Mesothelial cell of epicardium (in vitro differentiated cells): ENCODE data around the gene TUBGCP2. TPM values are rescaled to one million over a fixed set of nuclear protein-coding genes. Genes with fewer than 3 reads are reported as not detected.

Source experiments
- DNase-seq, 2 experiments: peaks; one replicate each; pipeline ENCODE4 v3.0.0; 2021; ENCODE audit warnings: low spot score in 2 of 2; ENCODE audit not compliant: unreplicated experiment in 2 of 2
- H3K27ac Mint-ChIP-seq: 2 replicates; pipeline ENCODE4 v1.8.0; 2021; ENCODE audit warnings: mixed read lengths
- H3K27me3 Mint-ChIP-seq: 2 replicates; pipeline ENCODE4 v1.8.0; 2021; ENCODE audit warnings: low read depth, mixed read lengths
- H3K36me3 Mint-ChIP-seq: 2 replicates; pipeline ENCODE4 v1.8.0; 2021; ENCODE audit warnings: mixed read lengths
- H3K4me1 Mint-ChIP-seq: 2 replicates; pipeline ENCODE4 v1.8.0; 2021; ENCODE audit warnings: mixed read lengths
- H3K4me3 Mint-ChIP-seq: 2 replicates; pipeline ENCODE4 v1.8.0; 2021; ENCODE audit warnings: mild to moderate bottlenecking, moderate library complexity, mixed read lengths
- H3K9me3 Mint-ChIP-seq: 2 replicates; pipeline ENCODE4 v1.8.0; 2021; ENCODE audit warnings: mixed read lengths
- CTCF ChIP-seq: fragments of 200-600 bp; sonication (generic); IDR thresholded peaks from one replicate; pipeline ENCODE4 v1.5.0; 2021; ENCODE audit warnings: antibody characterized with exemption; ENCODE audit not compliant: unreplicated experiment
- total RNA-seq: library from RNA; stranded (reverse); gene quantifications from 3 replicates; pipeline ENCODE4 v1.2.1, GENCODE V29; 2021

The TUBGCP2 gene
- total RNA-seq, 1 donor from 2014 or later: 69.6 TPM

GRCh38 chr10:133249975-133250754, 58.5 kb downstream of the TUBGCP2 start:
- Mint-ChIP-seq H3K4me1 (peaks cover 19% of the 10 kb centered on the region), H3K36me3 (no peaks in the 10 kb centered on the region), H3K27me3 (peaks cover 18% of the 10 kb centered on the region), H3K4me3 (no peak overlapping the region), H3K27ac (no peak overlapping the region), H3K9me3 (no peaks in the 10 kb centered on the region)
- DNase-seq: no peak
- TF ChIP-seq CTCF: no peak

DNA sequence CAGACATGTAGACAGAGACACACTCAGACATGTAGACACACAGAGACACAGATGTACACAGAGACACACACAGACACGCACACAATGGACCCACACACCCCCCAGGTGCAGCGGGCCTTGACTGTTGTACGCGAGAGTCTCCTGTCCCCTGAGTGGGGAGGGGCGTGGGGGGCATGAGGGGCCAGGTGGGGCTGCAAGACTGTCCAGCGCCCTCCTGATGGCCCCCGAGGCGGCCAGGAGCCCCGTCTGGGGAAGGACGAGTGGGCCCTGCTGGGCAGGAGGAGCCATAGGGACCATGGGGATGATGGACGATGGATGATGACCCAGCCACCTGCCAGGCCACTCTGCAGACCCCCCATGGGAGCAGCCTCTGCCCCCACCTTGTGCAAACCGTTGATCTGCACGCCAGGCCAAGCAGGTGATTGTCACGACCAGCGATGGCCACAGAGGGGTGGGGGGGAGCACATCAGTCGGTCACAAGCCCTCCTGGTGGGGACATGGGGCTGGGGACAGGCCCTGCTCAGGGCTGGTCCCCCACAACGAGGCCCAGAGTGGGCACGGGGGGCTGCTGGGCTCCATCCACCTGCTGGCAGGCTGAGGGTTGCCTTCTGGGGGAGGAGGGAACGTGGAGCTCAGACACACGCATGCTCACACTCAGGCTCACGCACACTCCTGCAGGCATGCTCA, 59.4 kb downstream of the TUBGCP2 start:
- no peak for TF ChIP-seq CTCF
- no peak for DNase-seq
- Mint-ChIP-seq H3K27ac (no peak overlapping the region), H3K4me1 (peaks cover 13% of the 10 kb centered on the region), H3K4me3 (no peak overlapping the region), H3K9me3 (no peaks in the 10 kb centered on the region), H3K27me3 (peaks cover 18% of the 10 kb centered on the region), H3K36me3 (no peaks in the 10 kb centered on the region)

DNA sequence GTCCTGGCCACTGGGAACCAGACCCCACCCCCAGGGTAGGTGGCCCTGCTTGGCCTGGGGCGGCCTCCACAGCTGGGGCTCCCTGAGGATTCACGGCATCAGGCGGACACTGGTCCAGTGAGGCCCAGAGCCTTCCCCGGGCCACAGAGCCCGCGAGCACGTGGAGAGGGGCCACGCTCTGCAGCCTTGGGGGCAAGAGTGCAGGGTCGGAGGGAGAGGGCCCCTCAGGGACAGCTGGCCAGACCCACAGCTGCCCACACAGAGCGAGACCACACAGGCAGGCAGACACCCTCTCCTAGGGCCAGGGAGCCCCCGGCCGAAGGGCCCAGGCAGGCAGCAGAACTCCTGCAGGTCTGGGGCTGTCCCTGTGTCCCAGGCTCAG, 60.3 kb downstream of the TUBGCP2 start:
- Mint-ChIP-seq H3K36me3 (no peaks in the 10 kb centered on the region), H3K9me3 (no peaks in the 10 kb centered on the region), H3K4me1 (peaks cover 9% of the 10 kb centered on the region), H3K27me3 (peaks cover 17% of the 10 kb centered on the region), H3K27ac (no peak overlapping the region), H3K4me3 (no peak overlapping the region)
- DNase-seq: no peak
- no peak for TF ChIP-seq CTCF

GRCh38 chr10:133247681-133248333, 60.9 kb downstream of the TUBGCP2 start:
- no peak overlapping the region for H3K27ac Mint-ChIP-seq

DNA sequence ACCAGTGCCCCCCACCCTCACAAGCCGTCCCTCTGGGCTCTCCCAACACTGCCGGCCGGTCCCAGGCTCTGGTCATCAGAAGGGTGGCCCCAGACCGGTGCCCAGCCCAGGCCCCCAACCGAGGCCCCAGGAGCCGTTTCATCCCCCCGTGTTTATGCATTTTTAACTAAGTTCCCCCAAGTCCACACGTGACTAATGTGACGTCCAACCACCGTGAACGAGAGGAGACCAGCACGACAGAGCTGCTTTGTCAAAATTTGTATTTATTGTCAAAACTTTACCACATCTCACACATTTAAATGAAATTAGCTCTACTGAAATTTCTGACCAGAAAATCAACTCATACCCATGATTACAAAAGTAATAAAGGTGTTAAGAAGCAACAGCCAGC, 62.4 kb downstream of the TUBGCP2 start:
- Mint-ChIP-seq H3K36me3 (no peaks in the 10 kb centered on the region), H3K27ac (no peak overlapping the region), H3K4me1 (peaks cover 9% of the 10 kb centered on the region), H3K9me3 (no peaks in the 10 kb centered on the region), H3K27me3 (peaks cover 34% of the 10 kb centered on the region), H3K4me3 (no peak overlapping the region)
- DNase-seq: no peak
- no peak for TF ChIP-seq CTCF

More at GRCh38 chr10:133247681-133248333, 60.9 kb downstream of the TUBGCP2 start:
- Mint-ChIP-seq H3K4me1 (peaks cover 9% of the 10 kb centered on the region), H3K4me3 (no peak overlapping the region), H3K9me3 (no peaks in the 10 kb centered on the region), H3K36me3 (no peaks in the 10 kb centered on the region), H3K27me3 (peaks cover 21% of the 10 kb centered on the region)
- TF ChIP-seq CTCF: no peak
- DNase-seq: no peak
